HG02973 (cell line): ENCODE data around the gene RIPK4.
"Not testable (repeated sequence)": the region's sequence is repeated elsewhere in the genome, so short reads cannot be mapped to it uniquely, and the experiment has no call there.

ENCODE experiments used
- ATAC-seq: cut with Tn5 transposase; IDR thresholded peaks from one replicate; pipeline ENCODE4 v1.9.1; 2021; ENCODE audit warnings: moderate library complexity; ENCODE audit not compliant: unreplicated experiment

RIPK4 gene

DNA sequence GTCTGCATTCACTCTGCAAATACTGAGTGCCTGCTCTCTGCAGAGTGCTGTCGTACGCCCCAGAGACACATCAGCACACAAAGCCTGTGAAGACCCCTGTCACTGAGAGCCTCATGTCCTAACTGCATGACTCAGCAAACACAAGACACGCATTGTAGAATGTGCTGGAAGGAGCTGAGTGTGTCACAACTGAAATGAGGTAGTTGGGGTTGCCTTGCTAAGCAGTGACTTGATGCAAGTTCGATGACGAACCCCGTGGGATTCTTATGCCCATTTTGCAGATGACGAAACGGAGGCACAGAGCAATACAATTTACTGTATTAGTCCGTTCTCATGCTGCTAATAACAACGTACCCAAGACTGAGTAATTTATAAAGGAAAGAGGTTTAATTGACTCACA lies 65.1 kb downstream of the RIPK4 start:
- no peak for ATAC-seq

DNA sequence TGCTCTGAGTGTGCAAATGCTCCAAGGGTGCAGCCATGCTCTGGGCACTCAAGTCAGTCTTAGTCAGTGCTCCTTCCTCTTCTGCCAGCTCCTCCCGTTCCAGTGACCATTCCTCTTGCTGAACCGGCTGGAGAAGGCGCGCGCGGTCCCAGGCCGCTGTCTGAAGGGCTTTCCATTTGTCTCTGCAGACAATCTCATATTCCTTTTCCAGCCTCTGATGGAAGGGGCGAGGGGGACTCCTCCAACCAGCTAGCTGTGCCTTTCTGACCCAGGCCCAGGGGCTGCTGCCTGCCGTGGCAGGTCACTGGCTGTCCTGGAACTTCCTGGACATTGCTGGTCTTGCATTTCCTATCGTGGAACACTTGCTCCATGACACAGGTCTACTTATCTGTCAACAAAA lies 67.5 kb downstream of the RIPK4 start:
- no peak for ATAC-seq

DNA sequence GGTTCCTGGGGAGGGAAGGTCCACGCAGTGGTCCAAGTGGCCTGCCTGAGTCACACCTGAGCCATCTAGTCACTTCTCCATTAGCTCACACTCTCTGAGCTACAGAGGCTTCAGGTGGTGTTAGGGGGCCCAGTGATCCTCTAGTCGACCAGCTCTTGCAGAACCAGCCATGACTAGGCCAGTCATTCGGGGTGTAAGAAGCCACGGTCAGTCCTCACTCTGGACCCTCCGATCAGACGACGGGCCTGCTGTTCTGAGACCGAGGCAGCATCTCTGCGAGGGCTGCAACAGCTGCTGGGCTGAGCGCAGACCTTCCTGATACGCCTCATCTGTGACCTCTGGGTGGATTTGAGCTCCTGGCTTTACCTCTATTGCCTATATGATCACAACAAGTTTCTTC lies 68.8 kb downstream of the RIPK4 start:
- ATAC-seq = no peak

DNA sequence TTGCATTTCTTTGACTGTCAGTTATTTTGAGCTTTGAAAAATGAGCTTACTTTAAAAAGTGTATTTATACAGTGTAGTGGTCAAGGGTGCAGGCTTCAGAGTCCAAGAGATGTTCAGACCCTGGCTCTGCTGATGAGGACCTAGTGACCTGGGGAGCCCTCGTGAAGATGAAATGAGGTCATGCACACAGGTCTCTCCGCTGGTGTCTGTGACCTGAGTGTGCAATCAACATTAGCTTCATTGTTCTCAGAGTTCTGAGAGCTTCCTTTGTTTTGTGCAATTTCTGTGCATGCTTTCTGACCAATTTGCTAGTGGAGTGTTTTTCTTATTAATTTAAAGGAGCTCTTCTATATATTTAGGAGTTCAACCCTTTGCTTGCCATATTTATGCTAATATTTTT lies 71.3 kb downstream of the RIPK4 start:
- no peak for ATAC-seq

DNA sequence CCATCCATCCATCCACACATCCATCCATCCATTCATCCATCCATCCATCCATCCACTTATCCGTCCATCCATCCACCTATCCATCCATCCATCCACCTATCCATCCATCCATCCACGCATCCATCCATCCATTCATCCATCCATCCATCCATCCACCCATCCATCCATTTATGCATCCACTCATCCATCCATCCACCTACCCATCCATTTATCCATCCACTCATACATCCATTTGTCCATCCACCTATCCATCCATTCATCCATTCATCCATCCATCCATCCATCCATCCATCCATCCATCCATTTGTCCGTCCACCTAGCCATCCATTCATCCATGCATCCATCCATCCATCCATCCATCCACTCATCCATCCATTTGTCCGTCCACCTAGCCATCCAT lies 72.8 kb downstream of the RIPK4 start:
- not testable (repeated sequence) for ATAC-seq

DNA sequence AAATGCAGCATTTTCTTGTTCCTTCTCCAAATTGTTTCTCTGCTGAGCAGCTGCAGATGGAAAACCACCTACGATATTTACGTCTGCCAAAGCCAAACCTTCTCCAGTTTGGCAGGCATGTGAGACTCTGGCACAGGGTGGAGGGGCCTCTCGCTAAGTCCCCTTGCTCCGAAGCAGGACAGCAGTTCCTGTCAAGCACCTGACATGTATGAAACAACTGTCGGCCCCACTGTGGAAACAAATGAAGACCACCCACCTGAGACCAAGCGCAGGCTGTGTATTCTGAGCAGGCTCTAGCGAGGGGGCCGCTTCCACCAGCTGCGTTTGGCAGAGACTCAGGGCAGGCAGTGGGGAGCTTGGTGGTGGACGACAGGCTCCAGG lies 74.7 kb downstream of the RIPK4 start:
- no peak for ATAC-seq

DNA sequence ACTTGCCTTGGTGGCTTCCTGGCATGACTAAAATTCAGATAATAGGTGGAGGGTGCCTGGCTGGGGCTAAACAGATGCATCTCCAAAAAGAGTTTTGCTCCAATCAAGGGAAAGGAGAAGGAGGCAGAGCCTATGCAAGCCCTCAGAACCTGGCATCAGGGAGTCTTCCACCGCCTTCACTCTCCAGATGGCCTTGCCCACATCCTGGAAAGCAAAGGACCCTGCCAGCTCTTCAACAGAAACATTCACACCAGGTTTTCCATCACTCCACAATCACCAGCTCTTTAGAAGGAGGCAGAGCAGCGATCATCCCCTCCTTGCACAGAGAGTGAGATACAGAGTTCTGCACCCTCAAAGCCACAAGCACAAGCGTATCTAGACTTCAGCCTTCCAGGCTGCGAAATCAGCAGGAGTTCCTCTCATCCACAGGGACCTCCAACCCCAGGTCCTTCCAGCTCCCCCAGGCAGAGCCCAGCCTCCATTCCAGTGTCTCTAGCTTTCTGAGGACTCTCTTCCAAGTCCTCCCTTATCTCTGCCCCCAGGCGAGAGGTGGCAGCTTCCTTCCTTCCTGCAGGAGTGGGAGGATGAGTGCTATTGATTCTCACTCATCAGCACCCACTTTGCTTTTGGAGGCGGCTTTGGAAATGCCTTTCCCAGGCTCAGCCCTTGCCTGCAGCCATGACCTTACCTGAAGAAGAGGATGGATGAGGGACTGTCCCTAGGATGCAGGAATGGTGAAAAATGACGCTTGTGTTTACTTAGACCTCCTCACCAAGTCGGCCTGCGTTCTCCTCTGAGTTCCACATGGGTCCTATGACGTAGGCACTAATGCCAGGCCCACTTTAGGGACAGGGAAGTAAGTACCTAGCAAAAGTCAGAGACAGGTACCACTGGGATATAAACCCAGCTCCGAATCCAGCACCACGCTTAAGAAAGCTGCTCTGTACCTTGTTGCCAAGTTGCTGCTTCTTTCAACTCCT lies 75.4 kb downstream of the RIPK4 start:
- no peak for ATAC-seq
